Omental fat pad (tissue), 4 donors: ENCODE results near the gene METTL24. TPM values are rescaled to one million over a fixed set of nuclear protein-coding genes. Genes with fewer than 3 reads are reported as not detected.
"Not testable (repeated sequence)": the region's sequence is repeated elsewhere in the genome, so short reads cannot be mapped to it uniquely, and the experiment has no call there.

Experiments
- ATAC-seq: fragments of 150-250 bp; one replicate; pipeline ENCODE4 v1.9.1; 2016; ENCODE audit warnings: mild to moderate bottlenecking, moderate library complexity; ENCODE audit not compliant: low FRiP score
- DNase-seq: peaks from one replicate; pipeline ENCODE4 v3.0.0-alpha.2; 2019; ENCODE audit warnings: low spot score
- total RNA-seq, 4 donors: library from RNA; depleted of rRNA; stranded (reverse); fragments of >200 nt; gene quantifications; one replicate each; pipeline ENCODE4 v1.1.0, GENCODE V29; 2016
- TF ChIP-seq, protein P1 (sequence below), 3 donors: fragments of 450-650 bp; IDR thresholded peaks; one replicate each; pipeline ENCODE4 v1.5.1; 2016 to 2017; ENCODE audit warnings: antibody characterized with exemption in 3 of 3, mild to moderate bottlenecking in 3 of 3, moderate library complexity in 2 of 3

METTL24 gene
- total RNA-seq, 4 donors from 2014 or later: 2.4 to 6.9 (median 2.7) TPM

DNA sequence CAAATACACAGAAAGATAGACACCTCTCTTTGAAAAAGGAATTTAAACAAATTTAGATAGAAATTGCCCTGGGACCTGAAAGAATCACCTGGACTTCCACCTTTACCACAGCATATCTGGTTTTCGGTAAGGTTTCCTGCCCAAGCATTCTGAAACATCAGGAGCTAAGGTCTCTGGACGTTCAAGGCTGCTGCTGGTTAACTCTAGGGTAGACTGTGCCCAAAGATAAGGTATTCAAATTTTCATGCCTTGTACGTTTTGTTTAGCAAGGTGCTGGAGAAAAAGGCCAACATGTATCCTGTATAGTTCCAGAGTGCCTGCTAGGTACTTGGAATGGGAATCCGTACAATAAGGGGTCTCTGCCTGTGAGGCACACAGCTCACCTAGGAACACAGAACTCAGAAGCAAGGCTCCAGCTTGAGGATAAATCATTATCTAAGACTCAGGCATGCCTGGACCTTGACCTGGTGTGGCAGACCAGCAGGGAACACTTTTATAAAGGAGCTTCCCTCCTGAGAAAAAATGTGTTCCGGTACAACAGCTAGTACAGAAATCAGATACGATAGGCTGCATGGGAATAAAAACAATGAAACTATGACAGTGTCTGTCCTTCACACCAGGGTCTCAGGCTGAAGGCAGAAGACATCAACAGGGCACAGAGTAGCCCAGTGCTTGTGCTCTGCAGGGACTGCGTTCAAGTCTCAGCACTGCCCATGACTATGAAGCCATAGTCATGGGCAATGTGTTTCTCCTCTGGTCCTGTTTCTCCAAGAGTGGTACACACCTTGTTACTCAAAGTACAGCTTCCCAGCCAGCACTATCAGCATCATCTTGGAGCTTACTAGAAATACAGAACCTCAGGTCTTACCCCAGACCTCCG lies 70.4 kb downstream of the METTL24 start:
- ATAC-seq: no peak
- TF ChIP-seq, protein P1, sequence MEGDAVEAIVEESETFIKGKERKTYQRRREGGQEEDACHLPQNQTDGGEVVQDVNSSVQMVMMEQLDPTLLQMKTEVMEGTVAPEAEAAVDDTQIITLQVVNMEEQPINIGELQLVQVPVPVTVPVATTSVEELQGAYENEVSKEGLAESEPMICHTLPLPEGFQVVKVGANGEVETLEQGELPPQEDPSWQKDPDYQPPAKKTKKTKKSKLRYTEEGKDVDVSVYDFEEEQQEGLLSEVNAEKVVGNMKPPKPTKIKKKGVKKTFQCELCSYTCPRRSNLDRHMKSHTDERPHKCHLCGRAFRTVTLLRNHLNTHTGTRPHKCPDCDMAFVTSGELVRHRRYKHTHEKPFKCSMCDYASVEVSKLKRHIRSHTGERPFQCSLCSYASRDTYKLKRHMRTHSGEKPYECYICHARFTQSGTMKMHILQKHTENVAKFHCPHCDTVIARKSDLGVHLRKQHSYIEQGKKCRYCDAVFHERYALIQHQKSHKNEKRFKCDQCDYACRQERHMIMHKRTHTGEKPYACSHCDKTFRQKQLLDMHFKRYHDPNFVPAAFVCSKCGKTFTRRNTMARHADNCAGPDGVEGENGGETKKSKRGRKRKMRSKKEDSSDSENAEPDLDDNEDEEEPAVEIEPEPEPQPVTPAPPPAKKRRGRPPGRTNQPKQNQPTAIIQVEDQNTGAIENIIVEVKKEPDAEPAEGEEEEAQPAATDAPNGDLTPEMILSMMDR (IDR thresholded peaks at IDR 0.05): no peak
- no peak for DNase-seq

DNA sequence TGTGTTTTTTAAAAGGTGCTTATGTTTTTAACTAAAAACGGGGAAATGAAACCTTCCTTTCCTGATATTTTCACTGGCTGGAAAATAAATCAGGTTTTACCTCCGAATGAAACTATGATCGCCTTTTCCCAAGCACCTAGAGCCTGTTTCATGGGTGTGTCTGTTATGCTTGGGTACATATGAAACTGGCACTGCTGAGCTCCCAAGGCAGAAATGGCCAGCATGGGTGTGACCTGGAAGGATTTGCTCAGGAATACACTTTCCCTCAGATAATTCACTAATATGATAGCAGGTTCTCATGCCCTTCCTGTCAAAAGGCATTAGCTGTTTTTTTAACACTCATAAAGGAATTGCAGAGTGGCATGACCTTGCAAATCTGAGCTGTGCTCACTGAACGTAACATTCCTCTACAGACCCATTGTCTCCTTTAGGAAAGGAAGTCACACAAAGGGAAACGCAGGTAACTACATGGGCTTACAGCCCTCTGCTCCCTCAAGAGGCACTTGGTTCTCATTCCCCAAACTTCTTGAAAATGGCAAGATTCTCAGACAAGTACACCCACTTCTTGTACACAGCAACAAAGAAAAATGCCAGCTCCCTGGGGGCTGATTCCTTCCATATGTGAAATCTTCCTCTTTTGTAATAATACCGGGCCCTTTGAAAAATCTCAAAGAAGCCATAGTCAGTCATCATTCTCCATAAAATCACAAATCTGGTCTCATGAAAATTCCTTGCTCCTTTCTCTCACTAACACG lies 72.7 kb downstream of the METTL24 start:
- DNase-seq (no peak), ATAC-seq (no peak)
- TF ChIP-seq, protein P1 (IDR thresholded peaks at IDR 0.05): no peak

DNA sequence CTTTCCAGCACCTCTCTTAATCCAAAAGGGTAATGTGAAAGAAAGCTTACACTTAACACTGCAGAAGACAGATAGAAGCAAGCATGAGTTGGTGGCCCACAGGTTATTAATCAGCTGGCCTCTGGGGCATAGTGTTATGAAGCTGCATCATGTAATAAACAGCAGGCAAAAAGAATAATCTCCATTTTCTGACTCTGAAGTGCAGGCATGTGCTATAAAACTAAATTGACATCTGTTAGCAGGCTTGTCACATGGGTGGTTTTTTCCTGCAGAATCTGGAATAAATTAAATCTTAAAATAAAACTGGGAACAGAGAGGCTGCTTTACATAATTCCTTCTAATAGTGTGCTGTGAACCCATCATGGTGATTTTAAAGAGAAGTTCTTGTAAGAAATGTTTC lies 73.3 kb downstream of the METTL24 start:
- ATAC-seq (no peak), DNase-seq (no peak)
- TF ChIP-seq, protein P1 (IDR thresholded peaks at IDR 0.05): no peak

DNA sequence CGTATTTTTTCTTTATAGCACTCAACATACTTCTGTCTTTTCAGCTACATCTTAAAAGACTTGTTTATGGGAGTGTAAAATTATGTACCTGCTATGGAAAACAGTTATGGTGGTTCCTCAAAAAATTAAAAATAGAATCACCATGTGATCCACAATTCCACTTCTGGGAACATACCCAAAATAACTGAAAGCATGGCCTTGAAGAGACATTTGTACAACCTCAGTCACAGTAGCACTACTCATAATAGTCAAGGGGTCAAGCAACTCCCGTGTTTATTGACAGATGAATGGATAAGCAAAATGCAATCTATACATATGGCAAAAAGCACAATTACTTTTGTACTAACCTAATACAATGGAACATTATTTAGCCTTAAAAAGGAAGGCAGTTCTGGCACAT lies 74.5 kb downstream of the METTL24 start:
- no peak for ATAC-seq
- no peak for DNase-seq
- TF ChIP-seq, protein P1 (IDR thresholded peaks at IDR 0.05): no peak

DNA sequence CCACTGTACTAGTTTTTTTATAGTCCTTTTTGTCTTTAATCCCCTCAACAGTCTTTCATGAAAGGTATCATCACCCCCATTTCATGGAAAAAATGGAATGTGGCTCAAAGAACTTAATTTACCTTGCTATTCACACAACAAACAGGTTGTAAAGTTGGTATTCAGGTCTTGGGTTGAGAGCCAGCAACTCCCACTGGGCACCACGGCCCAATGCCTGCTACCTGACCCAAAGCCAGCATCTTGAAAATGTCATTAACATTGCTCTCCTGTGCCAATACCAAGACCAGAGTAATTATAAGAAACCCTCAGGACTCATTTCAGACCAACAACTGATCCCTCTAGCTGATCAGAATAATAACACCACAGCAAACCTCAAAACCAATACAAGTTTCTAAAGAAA lies 75.7 kb downstream of the METTL24 start:
- ATAC-seq (no peak), DNase-seq (no peak)
- TF ChIP-seq, protein P1 (IDR thresholded peaks at IDR 0.05): no peak

DNA sequence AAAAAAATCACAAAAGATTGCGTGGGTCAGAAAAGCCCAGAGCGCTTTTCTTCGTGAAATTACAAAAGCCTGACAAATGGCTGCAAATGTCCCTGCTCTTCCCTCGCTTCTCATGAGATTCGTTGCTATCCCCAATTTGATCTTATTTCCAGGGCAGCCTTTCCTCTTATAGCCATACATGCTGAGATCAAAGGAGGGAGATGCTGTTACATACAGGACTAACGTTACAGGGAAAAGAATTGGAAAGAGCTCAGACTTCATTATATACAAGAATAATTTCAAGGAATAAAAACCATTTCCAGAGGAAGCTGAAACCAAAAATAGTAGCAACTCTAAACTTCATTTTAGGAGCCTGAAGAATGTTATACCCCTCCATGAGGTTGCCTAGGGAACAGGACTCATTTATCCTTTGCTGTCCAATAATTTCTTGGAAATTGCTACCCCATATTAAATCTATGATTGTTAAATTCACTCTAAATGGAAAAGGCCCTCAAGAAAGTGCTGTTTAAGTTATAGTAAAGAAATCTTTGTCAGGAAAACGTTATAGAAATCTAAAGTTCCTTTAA lies 81.0 kb downstream of the METTL24 start:
- TF ChIP-seq, protein P1 (IDR thresholded peaks at IDR 0.05): no peak
- DNase-seq: no peak
- no peak for ATAC-seq

DNA sequence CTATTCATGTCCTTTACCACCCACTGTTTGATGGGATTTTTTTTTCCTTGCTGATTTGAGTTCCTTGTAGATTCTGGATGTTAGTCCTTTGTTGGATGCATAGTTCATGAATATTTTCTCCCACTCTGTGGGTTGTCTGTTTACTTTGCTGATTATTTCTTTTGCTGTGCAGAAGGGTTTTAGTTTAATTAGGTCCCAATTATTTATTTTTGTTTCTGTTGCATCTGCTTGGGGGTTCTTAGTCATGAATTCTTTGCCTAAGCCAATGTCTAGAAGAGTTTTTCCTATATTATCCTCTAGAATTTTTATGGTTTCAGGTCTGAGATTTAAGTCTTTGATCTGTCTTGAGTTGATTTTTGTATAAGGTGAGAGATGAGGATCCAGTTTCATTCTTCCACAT lies 85.4 kb downstream of the METTL24 start:
- not testable (repeated sequence) for DNase-seq, ATAC-seq
